HG03066 (cell line): ENCODE results near the gene VTI1A.

Experiments used
- ATAC-seq: cut with Tn5 transposase; IDR thresholded peaks from one replicate; pipeline ENCODE4 v1.9.1; 2021; ENCODE audit warnings: low read depth; ENCODE audit not compliant: unreplicated experiment

Gene VTI1A

GRCh38 chr10:112663234-112664125, 216.5 kb downstream of the VTI1A start:
- no peak for ATAC-seq

GRCh38 chr10:112666094-112666493, 219.1 kb downstream of the VTI1A start:
- ATAC-seq: no peak

DNA sequence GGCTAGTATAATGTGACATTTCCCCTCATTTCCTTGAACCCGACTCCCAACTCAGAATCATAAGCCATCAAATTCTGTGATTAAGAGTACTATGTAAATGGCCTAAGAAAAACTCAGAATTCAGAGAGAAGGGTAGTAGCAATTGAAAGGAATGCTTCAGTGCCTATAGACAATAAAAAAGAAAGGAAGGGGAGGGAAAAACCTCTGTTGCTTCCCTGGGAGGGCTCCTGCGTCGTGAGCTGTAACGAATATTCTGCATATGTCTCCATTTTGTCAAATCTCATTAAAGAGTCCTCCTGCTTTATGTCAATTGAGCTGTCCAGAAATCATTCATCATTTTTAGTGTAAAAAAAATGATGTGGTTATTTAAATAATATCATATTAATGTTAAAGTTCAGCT, 223.0 kb downstream of the VTI1A start:
- ATAC-seq: no peak

- no peak for ATAC-seq
Observed at GRCh38 chr10:112671743-112672142, 224.7 kb downstream of the VTI1A start.

DNA sequence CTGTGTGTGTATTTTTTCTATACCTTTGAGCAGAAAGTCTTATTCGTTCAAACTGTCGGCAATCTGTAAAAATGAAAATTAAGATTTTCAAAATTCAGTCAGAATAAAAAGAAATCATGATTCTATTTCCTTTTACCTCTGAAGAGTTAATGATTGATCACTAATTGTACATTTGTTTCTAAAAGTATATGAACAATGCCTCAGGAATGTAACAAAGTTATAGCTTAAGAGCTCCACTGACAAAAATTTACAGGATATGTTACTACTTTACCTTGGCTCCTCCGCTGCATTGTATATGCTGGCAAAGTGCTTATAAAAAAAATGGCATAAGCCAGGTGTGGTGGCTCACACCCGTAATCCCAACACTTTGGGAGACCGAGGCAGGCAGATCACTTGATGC, 225.7 kb downstream of the VTI1A start:
- no peak for ATAC-seq

DNA sequence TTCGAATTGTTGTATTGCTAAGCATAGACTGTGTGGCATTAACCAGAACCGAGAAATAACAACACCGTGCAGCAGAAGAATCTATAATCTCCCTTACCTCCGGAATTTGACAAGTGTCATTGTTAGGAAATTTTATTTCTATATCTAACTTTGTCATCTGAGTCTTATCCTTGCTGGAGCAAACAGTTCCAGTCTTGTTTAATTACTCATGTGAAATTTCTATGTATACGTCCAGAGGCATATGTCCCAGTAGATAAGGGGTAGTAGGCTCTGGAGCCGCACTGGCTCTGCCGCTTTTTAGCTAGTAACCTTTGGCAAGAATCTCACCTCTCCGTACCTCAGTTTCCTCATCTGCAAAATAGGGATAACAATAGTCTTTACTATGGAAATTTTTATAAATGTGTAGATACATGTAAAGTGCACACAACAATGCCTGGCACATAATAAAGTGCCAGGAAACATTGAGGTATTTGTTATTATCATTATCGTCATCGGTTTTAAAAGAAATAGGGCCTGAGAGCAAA, 228.6 kb downstream of the VTI1A start:
- ATAC-seq: no peak

- no peak for ATAC-seq
Observed at GRCh38 chr10:112677689-112678088, 230.7 kb downstream of the VTI1A start.

- ATAC-seq: no peak
Observed at GRCh38 chr10:112678581-112678980, 231.6 kb downstream of the VTI1A start.

GRCh38 chr10:112678987-112679386, 232.0 kb downstream of the VTI1A start:
- no peak for ATAC-seq

GRCh38 chr10:112679392-112679791, 232.4 kb downstream of the VTI1A start:
- no peak for ATAC-seq

DNA sequence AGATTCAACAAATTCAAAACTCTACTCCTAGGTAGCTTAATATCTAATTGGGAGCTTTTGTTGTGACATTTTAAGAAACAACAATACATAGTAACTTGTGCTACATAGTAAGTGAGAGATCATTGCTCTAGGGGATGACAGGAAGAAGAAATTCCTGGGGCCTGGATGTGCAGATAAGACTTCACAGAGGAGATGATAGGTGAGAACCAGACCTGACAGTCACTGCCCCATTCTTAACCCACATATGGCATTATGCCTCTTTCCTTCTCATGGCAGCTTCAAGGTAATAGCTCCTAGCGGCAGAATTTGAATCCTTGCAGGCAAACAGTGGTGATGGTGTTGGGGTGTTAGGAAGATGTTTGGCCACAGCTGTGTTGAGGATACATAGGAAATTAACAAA, 233.6 kb downstream of the VTI1A start:
- no peak for ATAC-seq

- no peak for ATAC-seq
Observed at GRCh38 chr10:112687647-112688046, 240.6 kb downstream of the VTI1A start.

DNA sequence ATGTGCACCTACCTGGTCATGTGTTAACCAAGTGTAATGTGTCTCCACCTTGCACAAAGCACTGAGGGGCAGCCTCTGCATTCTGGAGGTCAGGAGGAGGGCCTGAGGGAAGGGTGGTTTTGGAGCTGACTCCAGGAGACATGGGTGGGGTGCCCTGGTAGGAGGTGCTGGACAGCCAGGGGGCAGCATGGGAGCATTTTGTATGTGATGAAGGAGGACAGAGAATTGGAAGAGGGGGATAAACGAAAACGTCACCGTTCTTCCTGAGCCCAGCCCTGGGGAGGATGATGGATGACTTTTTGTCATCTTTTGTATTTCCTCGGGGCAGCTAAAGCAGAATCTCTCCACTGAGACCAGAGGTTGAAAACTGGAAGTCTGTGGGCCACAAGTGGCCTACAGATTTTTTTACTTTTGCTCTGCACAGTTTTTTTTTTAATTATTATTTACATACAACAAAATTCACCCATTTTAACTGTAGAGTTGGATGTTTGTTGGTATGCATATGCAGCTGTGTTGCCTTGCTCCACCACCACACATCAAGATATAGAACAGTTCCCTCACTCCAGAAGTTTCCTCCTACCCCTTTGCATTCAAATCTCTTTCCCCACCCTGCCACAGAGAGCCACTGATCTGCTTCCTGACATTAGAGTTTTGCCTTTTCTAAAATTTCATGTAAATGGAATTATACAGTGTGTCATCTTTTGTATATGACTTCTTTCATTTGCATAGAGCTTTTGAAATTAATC, 242.5 kb downstream of the VTI1A start:
- no peak for ATAC-seq

DNA sequence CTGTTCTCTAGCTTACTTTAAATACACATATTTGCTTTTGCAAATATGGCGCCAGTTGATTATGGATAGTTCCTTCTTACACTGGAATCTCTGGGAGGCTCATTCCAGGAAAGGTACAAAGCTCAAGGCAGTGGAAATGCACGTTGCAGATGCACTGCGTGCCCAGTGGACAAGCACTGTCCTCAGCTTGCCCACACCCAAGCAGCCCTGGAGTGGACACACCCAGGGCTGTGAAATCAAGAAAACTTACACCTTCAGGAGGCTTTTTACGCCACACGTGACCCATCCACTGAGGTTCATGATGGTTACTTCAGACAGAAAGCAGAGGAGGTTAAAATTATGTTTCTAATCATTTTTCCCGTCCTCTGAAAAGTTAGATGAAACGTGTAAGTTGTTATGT, 248.5 kb downstream of the VTI1A start:
- no peak for ATAC-seq

DNA sequence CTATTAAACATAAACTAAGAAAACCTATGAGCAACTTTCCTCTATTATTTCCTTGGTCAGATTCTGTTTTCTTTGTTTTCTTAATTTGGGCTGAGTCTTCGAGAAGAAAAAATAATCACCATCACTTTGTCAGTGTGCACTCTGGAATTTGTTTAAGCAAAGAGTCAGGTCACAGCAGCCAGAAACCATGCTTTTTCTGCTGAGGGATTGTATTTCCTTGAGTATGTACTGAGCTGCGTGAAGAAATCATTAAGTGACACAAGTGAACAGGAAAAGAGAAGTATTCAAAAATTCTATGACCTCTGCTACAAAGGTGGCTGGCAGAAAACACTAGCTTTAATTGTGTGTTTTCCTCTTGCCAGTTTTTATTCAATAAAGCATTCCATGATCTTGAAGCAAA, 249.6 kb downstream of the VTI1A start:
- no peak for ATAC-seq

DNA sequence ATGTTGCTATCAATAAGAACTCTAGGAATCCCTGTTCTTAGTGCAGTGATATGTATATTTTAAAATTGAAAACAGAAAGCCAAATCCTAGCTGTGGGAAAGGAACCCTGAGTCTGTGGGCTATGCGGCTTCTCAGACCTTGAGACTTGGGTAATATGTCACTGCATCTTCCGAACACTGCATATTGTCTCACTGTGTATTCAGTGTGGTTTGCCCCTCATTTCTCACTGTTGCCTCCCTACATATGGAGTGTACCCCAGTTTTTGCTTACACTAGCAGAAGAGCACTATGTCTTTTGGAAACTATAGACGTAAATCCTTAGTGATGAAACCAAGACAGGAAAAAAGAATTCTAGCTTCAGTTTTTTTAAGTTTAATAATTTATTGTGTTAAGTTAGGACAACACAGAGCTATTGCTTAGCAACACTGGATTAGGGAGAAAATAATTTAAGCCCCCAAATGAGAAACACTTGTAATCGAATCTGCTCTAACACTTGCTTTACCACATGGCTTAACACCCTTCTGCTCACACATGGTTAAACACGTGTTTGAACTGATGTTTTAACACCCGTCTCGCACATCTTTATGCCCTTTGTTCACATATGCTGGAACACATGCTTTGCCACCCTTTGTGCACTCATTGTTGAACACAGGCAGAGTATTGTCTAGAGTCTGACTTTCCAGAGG, 251.3 kb downstream of the VTI1A start:
- ATAC-seq: no peak

- ATAC-seq: no peak
Observed at GRCh38 chr10:112698818-112699164, 251.8 kb downstream of the VTI1A start.

- no peak for ATAC-seq
Observed at GRCh38 chr10:112700215-112700671, 253.2 kb downstream of the VTI1A start.

- ATAC-seq: no peak
Observed at GRCh38 chr10:112701211-112701877, 254.3 kb downstream of the VTI1A start.

GRCh38 chr10:112701878-112702255, 254.9 kb downstream of the VTI1A start:
- ATAC-seq: no peak

DNA sequence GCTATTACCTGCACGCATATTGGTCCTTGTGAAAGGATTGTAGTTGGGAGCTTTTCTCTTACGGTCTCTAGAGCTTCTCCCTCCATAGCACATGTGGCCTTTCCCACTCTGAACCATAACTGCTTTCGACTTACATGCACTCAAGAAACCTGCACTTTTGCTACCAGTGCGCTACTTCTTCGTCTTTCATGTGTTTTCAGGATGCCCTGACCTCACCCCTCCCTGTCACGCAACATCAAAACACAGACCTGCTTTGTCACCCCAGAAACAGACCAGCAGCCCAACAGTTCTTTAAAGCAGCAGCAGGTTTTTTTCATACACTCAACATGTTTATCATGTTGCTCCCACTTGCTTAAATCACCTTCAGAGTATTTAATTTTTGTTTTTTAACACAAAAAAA, 259.6 kb downstream of the VTI1A start:
- ATAC-seq: no peak
